ENCODE measurements around the gene ACADSB.
A peak's percentile ranks its signal among the peaks of the same experiment; 100 is the strongest.

The ACADSB gene

GRCh38 chr10:123007558-123008354, 1.1 kb upstream of the ACADSB start:
- peak; percentile 33 for DNase-seq

DNA sequence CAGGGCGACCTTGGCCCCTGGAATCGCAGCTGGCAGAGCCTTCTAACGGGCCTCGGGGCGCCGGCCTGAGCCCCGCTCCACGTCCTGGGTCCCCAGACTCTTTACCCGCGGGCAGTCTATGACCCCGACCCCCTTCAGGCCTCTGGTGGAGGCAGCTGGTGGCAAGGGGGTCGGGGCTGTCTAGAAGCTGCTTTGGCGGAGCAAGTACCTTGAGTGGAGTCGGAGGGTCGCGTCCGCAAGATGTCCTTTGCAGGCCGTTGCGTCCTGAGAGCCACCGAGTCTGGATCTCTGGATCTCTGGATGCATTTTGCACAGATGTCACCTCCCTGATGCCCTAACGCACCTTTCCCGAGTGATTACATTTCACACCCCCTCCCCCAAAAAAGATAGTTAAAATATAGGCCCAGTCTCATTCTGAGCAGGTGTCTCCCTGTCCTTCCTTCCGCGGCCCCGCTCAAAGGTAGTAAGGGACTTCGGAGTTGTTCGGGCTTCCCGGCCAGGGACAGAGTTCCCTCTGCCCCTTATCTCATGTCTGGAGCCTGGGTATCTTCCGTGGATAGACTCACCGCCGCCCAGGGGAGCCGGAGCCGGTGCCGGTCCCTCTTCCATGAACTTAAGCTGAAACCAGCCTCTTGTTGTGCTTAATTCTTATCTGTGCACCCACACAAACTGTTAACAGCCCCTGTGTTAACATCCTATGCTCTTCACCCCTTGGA, 457 bp downstream of the ACADSB start:
- peak; percentile 36 for DNase-seq

DNA sequence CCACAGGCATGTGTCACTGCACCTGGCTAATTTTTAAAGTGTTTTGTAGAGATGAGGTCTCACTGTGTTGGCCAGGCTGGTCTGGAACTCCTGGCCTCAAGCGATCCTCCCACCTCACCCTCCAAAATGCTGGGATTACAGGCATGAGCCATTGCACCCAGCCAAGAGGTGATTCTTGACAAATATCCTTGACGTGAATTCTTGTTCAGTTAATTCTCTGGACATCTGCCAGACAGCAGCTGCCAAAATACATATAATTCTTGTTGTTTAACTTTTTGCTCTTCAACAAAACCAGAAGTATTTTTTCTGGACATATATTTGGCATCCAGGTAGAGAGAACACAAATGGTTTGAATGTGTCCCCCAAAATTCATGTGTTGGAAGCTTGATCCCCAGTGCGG, 3.2 kb downstream of the ACADSB start:
- DNase-seq = no peak

DNA sequence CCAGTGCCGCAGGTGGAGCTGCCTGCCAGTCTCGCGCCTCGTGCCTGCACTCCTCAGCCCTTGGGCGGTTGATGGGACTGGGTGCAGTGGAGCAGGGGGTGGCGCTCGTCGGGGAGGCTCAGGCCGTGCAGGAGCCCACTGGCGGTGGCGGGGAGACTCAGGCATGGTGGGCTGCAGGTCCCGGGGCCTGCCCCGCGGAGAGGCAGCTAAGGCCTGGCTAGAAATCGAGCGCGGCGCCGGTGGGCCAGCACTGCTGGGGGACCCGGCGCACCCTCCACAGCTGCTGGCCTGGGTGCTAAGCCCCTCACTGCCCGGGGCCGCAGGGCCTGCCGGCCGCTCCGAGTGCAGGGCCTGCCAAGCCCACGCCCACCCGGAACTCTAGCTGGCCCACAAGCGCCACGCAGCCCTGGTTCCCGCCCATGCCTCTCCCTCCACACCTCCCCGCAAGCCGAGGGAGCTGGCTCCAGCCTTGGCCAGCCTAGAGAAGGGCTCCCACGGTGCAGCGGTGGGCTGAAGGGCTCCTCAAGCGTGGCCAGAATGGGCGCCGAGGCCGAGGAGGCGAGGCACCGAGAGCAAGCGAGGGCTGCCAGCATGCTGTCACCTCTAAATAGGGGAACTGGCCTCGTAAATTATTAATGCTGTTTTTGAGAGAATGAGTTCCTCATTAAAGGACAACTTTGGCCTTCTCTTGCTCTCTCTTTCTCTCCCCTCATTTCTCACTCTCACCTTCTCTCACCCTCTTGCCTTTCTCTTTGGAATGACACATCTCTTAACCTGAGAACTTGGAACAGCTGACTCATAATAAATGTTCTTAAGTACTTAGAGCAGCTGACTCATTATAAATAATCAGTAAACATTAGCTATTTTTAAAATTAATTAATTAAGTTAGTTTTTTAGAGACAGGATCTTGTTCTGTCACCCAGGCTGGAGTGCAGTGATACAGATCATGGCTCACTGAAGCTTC, 4.9 kb downstream of the ACADSB start:
- DNase-seq = no peak

DNA sequence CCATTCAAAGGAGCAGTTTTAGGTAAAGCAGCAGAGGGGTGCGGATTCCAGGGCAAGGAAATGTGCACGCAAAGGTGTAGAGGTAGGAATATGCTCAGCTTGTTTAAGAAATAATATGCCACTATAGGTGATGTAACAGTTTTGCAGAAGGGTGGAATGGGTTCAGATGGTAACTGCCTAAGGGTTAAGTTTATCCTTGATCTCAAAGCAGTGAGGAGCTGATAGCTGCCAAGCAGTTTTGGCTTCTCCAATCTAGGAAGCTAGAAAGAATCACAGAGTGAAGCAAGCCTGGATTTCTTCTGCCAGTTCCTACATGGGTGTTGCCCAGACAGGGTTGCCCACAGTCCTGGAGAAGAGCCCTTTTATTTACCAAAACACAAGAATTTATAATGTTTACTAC, 6.0 kb downstream of the ACADSB start:
- no peak for DNase-seq

DNA sequence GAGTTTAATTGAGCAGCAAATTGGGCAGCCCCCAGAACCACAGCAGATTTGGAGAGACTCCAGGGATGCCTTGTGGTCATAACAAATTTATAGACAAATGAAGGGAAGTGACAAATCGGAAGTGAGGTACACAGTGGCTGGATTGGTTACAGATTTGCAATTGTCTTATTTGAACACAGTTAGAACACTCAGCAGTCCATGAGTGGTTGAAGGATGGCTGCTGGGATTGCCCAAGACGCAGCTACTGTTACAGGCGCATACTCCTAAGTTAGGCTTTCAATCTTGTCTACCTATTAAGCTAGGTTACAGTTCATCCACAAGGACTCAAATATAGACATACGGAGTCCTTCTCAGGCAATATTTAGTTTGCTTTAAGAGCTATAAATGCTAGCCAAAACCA, 7.4 kb downstream of the ACADSB start:
- no peak for DNase-seq

GRCh38 chr10:123017421-123018165, 8.8 kb downstream of the ACADSB start:
- no peak for DNase-seq

- DNase-seq = no peak
Measured at GRCh38 chr10:123018531-123018930, 9.7 kb downstream of the ACADSB start.

DNA sequence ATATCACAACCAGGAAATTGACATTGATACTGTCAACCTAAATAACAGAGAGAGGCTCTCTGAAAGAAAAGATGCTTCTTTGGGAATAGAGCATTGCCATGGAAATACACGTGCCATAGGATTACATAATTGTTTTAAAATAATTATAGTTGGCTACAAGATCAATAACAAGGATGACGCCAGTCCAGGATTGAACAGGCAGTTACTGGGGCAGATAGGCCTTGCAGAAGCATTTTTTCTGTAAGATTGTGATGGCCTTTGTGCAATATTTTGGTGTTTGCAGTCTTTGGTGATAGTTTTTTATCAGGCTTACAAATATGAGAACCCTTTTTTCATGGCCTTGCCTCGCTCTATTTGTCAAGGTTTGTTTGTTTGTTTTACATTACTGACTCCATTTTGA, 10.5 kb downstream of the ACADSB start:
- DNase-seq = no peak

DNA sequence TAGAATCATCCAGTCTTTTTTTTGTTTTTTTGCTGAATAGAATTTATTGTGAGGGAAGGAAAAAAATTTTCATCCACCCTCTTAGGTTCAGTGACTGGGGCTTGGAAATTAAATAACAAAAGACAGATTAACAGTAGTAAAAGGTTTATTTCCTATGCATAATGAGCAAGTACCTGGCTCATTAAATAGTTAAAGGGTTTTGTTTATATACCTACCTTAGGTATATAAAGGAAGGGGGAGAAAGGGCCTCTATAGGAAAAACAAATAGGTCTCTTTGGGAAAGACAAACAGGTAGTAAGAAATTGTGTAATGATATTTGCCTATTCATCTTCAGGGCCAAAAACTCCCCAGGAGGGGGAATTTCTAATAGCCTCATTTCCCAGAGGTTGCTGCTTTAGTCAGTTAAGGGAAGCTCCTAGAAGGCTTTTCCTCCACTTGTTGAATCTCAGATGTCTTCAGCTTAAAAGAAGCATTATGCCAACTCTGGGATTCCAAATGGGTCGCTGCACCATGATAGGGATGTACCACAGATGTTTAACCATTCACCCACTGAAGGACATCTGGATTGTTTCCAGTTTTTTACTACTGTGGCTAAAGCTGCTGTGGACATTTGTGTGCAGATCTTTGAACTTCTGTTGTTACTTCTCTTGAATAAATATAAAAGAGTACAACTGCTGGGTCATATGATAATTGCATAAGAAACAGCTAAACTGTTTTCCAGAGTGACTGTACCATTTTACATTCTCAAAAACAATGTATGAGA, 11.3 kb downstream of the ACADSB start:
- DNase-seq = no peak

DNA sequence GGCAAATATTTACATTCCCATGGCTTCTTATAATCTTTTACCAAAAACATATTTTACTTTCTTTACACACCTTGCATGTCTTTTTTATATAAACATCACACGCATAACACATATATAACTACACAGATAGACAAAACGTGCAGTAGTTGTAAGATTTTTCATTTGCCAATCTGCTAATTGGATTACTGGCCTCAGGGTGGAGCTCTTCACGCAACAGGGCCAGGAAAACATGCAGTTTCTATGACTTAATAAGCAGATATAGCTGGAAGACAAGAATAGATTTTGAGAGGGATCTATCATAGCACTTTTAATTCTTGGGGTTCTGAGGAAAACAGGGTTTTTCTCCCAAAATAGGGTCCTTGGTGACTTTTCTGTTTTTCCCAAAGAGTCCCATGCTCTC, 12.7 kb downstream of the ACADSB start:
- no peak for DNase-seq

GRCh38 chr10:123024540-123024939, 15.7 kb downstream of the ACADSB start:
- DNase-seq = no peak

DNA sequence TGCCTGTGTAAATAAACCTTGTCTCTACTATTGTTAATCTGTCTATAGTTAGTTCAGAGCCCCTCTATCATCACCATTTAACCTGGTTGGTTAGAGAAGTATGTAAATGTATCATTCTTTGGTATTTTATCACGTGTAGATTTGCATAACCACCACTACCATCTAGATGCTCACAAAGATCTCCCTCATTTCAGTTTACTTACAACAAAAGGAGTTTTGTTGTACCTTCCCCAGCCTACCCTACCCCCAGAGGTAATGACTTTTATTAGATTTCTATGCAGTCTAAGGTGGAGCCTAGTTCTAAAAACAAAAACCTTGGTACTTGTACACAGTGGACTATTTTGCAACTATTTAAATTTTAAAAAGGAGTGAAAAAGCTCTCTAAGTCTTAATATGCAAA, 17.5 kb downstream of the ACADSB start:
- DNase-seq = no peak

GRCh38 chr10:123027861-123028260, 19.1 kb downstream of the ACADSB start:
- DNase-seq = no peak

- no peak for DNase-seq
Measured at GRCh38 chr10:123031124-123031523, 22.3 kb downstream of the ACADSB start.

- no peak for DNase-seq
Measured at GRCh38 chr10:123034332-123034731, 25.5 kb downstream of the ACADSB start.

DNA sequence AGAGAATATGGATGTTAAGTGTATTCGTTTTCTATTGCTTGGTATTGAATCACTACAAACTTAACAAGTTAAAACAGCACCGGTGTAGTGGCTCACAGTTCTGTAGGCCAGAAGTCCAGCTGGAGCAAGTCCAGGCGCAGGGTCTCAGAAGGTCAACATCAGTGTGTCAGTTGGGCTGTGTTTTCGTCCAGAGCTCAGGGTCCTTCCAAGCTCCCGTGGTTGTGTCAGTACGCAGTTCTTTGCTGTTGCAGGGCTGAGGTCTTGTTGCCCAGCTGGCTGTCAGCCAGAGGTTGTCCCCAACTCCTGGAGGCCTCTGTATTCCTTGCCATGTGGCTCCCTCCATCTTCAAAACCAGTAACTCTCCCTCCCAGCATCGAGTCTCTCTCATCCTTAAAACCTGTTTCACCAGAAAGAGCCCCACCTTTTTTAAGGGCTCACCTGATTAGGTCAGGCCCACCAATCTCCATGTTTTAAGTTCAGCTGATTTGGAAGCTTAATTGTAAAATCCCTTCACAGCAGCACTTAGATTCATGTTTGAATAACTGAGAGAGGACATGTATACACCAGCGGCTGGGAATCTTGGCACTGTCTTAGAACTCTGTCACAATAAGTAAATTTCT, 26.8 kb downstream of the ACADSB start:
- no peak for DNase-seq

DNA sequence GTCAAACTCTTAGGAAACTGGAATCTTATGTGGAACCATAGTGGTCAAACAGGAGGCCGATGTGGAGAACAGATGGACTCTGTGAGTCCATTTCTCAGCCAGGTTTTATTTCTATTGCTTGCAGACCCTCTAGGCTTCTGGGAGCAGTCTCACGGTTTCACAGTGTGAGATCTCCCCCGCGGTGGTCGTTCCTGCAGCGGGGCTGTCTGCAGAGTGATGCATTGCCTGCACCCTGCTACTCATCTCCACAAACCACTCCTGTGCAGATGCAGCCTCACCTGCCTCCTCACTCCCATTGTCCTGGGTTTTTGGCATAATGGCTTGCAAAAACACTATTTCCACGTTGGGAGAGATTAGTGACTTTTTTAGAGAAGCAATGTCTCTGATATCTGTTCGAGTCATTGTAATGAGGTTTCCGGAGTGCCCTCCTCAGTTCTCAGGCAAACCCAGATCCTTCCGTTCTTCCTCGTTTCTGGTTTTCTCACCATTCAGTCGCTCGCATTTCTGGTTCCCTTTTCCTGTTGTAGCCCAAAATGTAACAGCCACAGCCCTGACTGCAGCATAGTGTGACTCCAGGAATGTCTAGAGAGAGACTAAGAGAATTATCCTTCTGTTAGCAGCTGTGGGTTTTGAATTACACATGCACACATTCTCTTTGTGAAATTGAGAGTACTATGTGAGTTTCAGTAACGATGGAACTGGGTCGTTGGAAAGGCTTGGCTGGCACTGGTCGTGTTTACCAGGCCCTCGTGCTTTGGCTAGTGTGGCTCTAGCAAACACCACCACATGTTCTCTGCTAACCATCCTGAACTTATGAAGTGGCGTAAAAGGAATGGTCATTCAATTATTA, 30.2 kb downstream of the ACADSB start:
- no peak for DNase-seq

DNA sequence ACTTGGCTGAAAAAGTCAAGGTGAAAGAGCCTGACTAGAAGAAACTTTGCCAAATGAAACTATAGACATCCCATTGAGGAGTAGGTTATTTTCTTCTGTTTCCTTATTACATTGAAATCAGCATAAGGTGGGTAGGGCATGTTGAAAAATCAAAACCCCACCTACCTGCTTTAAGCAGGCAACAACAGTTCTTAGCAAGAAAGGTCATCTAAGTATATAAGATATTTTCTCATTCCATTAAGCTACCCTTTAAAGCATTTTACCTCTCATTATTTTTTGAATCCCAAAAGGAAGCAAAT, 30.8 kb downstream of the ACADSB start:
- no peak for DNase-seq

DNA sequence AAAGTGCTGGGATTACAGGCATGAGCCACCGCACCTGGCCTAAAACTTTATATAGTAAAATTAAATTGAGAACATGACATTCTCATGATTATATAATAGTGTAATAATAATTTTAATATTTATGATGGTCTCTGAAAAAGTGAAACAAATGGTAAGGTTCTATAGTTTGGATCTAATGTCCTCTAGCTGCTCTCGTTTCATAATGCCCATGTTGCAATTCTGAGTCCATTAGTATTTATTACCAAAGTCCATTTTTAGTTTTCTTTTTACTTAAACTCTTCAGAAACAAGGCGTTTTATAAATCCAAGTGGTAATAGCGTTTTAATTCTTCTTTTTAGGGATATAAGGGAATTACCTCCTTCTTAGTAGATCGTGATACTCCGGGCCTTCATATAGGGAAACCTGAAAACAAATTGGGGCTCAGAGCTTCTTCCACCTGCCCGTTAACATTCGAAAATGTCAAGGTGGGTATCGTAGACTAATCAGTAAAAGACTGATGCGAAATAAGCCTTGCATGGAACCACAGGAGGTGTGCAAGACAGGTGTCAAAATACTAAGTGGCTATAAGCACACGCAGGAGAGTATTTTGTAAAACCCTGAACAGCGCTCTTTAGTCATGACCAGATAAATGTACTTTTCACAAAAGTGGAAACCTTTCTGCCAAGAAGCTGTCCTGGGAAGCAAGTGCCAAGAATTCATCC, 34.1 kb downstream of the ACADSB start:
- no peak for DNase-seq
